Measurements from ENCODE around the gene PFKFB4.

The PFKFB4 gene

GRCh38 chr3:48581621-48582481 lies 25.2 kb upstream of the PFKFB4 start:
- no peak for DNase-seq

GRCh38 chr3:48576647-48577046 lies 20.0 kb upstream of the PFKFB4 start:
- DNase-seq = no peak

- DNase-seq = no peak
Observed at GRCh38 chr3:48575366-48575765, 18.8 kb upstream of the PFKFB4 start.

- no peak for DNase-seq
Observed at GRCh38 chr3:48573973-48574585, 17.5 kb upstream of the PFKFB4 start.

GRCh38 chr3:48572517-48572916 lies 15.9 kb upstream of the PFKFB4 start:
- no peak for DNase-seq

GRCh38 chr3:48571938-48572337 lies 15.3 kb upstream of the PFKFB4 start:
- DNase-seq = no peak

- DNase-seq = no peak
Observed at GRCh38 chr3:48569808-48570450, 13.3 kb upstream of the PFKFB4 start.

- no peak for DNase-seq
Observed at GRCh38 chr3:48569400-48569799, 12.8 kb upstream of the PFKFB4 start.

GRCh38 chr3:48568476-48568875 lies 11.9 kb upstream of the PFKFB4 start:
- DNase-seq = no peak

GRCh38 chr3:48567500-48567899 lies 10.9 kb upstream of the PFKFB4 start:
- no peak for DNase-seq

GRCh38 chr3:48567090-48567489 lies 10.5 kb upstream of the PFKFB4 start:
- no peak for DNase-seq

GRCh38 chr3:48566401-48566760 lies 9.8 kb upstream of the PFKFB4 start:
- DNase-seq = no peak

GRCh38 chr3:48565591-48566400 lies 9.2 kb upstream of the PFKFB4 start:
- DNase-seq = no peak

- no peak for DNase-seq
Observed at GRCh38 chr3:48565186-48565585, 8.6 kb upstream of the PFKFB4 start.

- DNase-seq = no peak
Observed at GRCh38 chr3:48564667-48565066, 8.1 kb upstream of the PFKFB4 start.

GRCh38 chr3:48564022-48564421 lies 7.4 kb upstream of the PFKFB4 start:
- no peak for DNase-seq

- no peak for DNase-seq
Observed at GRCh38 chr3:48563382-48563918, 6.8 kb upstream of the PFKFB4 start, which contains the start of gene UCN2. UCN2 (minus strand) TSS chr3:48563781; CDS start chr3:48563124, 657 bp downstream.

GRCh38 chr3:48562367-48563095 lies 5.9 kb upstream of the PFKFB4 start:
- DNase-seq = no peak

- no peak for DNase-seq
Observed at GRCh38 chr3:48561045-48561736, 4.6 kb upstream of the PFKFB4 start.

GRCh38 chr3:48560648-48561018 lies 4.0 kb upstream of the PFKFB4 start:
- no peak for DNase-seq

GRCh38 chr3:48558493-48559134 lies 2.0 kb upstream of the PFKFB4 start:
- DNase-seq = no peak

Data from NCI-H446 treated with DMSO at 0.1 percent for 48 hours (cell line).